Lower lobe of right lung (tissue), 2 donors: ENCODE results near the gene BIRC7. TPM values are rescaled to one million over a fixed set of nuclear protein-coding genes. Genes with fewer than 3 reads are reported as not detected.
"Not testable (repeated sequence)": the region's sequence is repeated elsewhere in the genome, so short reads cannot be mapped to it uniquely, and the experiment has no call there.

ENCODE experiments used
- ATAC-seq, 2 donors: fragments of 200-7000 bp; cut with Tn5 transposase; one replicate each; pipeline ENCODE4 v1.9.1; 2020 to 2022; ENCODE audit warnings: mild to moderate bottlenecking in 2 of 2, moderate library complexity in 2 of 2
- DNase-seq: peaks from one replicate; pipeline ENCODE4 v3.0.0-alpha.2; 2020
- H3K27ac ChIP-seq: fragments of 200-600 bp; one replicate; pipeline ENCODE4 v1.8.0; 2022
- H3K27me3 ChIP-seq: fragments of 200-600 bp; one replicate; pipeline ENCODE4 v1.8.0; 2022; ENCODE audit warnings: low read depth
- H3K36me3 ChIP-seq: fragments of 200-600 bp; one replicate; pipeline ENCODE4 v1.8.0; 2022; ENCODE audit warnings: mild to moderate bottlenecking
- H3K4me1 ChIP-seq: fragments of 200-600 bp; one replicate; pipeline ENCODE4 v1.8.0; 2022
- H3K4me3 ChIP-seq: fragments of 200-600 bp; one replicate; pipeline ENCODE4 v1.8.0; 2022; ENCODE audit warnings: mild to moderate bottlenecking
- H3K9me3 ChIP-seq: fragments of 200-600 bp; one replicate; pipeline ENCODE4 v1.8.0; 2022
- intact Hi-C: fragments of 100-400 bp; cut with DNase I; formaldehyde crosslinking; loops from one replicate; pipeline ENCODE4 v1.11.0; 2022
- total RNA-seq: library from RNA; stranded (reverse); fragmentation: NEBNext Ultra II Directional; extraction: Animal tissue kit (Norgen Biotek cat#: 25700); gene quantifications from one replicate; pipeline ENCODE4 v1.2.1, GENCODE V29; 2021
- TF ChIP-seq, protein P1 (sequence below): fragments of 200-600 bp; IDR thresholded peaks from one replicate; pipeline ENCODE4 v1.8.0; 2022; ENCODE audit warnings: antibody characterized with exemption, mild to moderate bottlenecking
- donor health status: DM: no; HTN: yes; CAD: no; lungs with severe emphysema.

Gene BIRC7
- total RNA-seq, 1 donor from 2014 or later = 15.9 TPM

GRCh38 chr20:63218701-63219446 lies 16.8 kb upstream of the BIRC7 start:
- TF ChIP-seq, protein P1, sequence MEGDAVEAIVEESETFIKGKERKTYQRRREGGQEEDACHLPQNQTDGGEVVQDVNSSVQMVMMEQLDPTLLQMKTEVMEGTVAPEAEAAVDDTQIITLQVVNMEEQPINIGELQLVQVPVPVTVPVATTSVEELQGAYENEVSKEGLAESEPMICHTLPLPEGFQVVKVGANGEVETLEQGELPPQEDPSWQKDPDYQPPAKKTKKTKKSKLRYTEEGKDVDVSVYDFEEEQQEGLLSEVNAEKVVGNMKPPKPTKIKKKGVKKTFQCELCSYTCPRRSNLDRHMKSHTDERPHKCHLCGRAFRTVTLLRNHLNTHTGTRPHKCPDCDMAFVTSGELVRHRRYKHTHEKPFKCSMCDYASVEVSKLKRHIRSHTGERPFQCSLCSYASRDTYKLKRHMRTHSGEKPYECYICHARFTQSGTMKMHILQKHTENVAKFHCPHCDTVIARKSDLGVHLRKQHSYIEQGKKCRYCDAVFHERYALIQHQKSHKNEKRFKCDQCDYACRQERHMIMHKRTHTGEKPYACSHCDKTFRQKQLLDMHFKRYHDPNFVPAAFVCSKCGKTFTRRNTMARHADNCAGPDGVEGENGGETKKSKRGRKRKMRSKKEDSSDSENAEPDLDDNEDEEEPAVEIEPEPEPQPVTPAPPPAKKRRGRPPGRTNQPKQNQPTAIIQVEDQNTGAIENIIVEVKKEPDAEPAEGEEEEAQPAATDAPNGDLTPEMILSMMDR = no peak
- no peak overlapping the region for H3K27ac ChIP-seq
- H3K4me1 ChIP-seq = peaks cover 23% of the 10 kb centered on the region
- no peaks in the 10 kb centered on the region for H3K9me3 ChIP-seq
- peaks cover 25% of the 10 kb centered on the region for H3K27me3 ChIP-seq
- peaks cover 9% of the 10 kb centered on the region for H3K36me3 ChIP-seq
- no peak overlapping the region for H3K4me3 ChIP-seq
- intact Hi-C loops = no loop called here
- DNase-seq (no peak), ATAC-seq (no peak)

DNA sequence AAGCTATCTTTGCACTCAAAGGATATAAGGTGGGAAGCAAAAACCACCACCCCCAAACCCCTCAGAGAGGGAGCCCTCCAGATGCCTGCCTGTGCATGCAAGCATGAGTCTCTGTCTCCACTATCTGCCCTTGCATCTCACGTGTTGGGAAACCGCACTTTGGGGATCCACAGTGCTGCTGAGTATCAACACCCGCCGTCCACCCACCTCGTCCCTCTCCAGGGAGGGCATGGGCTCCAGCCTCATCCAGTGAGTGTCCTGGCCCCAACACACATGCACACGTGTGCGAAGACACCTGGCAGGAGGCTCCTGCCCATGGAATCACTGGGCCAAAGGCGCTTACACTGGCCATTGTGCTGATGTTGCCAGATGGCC lies 16.3 kb upstream of the BIRC7 start:
- Histone ChIP-seq H3K9me3 (no peaks in the 10 kb centered on the region), H3K4me3 (no peak overlapping the region), H3K4me1 (peaks cover 17% of the 10 kb centered on the region), H3K27me3 (peaks cover 25% of the 10 kb centered on the region), H3K27ac (no peak overlapping the region), H3K36me3 (peaks cover 4% of the 10 kb centered on the region)
- TF ChIP-seq, protein P1 = no peak
- intact Hi-C loops = no loop called here
- ATAC-seq (no peak), DNase-seq (no peak)

DNA sequence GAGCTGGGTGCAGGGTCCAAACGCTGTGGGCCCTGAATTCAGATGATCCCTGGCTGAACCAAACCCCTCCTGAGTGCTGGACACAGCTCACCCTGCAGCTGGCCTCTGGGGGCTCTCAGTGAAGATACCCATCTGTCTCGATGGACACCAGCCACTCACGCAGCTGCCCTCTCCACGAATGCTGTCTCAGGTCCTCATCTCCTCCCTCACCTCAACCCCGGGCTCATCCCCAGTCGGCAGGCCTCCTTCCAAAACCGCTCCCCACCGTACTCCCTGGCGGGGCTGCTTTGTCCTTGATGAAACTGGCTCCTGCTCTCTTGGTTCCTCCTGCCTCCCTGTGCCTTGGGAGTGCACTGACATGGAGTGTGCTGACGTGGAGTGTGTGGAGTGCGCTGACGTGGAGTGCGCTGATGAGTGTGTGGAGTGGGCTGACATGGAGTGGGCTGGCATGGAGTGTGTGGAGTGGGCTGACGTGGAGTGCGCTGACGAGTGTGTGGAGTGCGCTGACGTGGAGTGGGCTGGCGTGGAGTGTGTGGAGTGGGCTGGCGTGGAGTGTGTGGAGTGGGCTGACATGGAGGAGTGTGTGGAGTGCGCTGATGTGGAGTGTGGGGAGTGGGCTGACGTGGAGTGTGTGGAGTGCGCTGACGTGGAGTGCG lies 15.7 kb upstream of the BIRC7 start:
- H3K27ac ChIP-seq = no peak overlapping the region
- no peak overlapping the region for H3K4me3 ChIP-seq
- TF ChIP-seq, protein P1 = no peak
- no peaks in the 10 kb centered on the region for H3K36me3 ChIP-seq
- no peak for DNase-seq
- H3K9me3 ChIP-seq = no peaks in the 10 kb centered on the region
- peaks cover 12% of the 10 kb centered on the region for H3K4me1 ChIP-seq
- no peak for ATAC-seq
- intact Hi-C loops = no loop called here
- H3K27me3 ChIP-seq = peaks cover 25% of the 10 kb centered on the region

- no peaks in the 10 kb centered on the region for H3K9me3 ChIP-seq
- no peak for ATAC-seq
- H3K27me3 ChIP-seq = peaks cover 25% of the 10 kb centered on the region
- H3K4me1 ChIP-seq = peaks cover 8% of the 10 kb centered on the region
- DNase-seq = peak; percentile 35
- H3K36me3 ChIP-seq = no peaks in the 10 kb centered on the region
- intact Hi-C loops = no loop called here
- no peak overlapping the region for H3K4me3 ChIP-seq
- H3K27ac ChIP-seq = no peak overlapping the region
- TF ChIP-seq, protein P1 = no peak
Measured at GRCh38 chr20:63220696-63221399, 14.9 kb upstream of the BIRC7 start.

DNA sequence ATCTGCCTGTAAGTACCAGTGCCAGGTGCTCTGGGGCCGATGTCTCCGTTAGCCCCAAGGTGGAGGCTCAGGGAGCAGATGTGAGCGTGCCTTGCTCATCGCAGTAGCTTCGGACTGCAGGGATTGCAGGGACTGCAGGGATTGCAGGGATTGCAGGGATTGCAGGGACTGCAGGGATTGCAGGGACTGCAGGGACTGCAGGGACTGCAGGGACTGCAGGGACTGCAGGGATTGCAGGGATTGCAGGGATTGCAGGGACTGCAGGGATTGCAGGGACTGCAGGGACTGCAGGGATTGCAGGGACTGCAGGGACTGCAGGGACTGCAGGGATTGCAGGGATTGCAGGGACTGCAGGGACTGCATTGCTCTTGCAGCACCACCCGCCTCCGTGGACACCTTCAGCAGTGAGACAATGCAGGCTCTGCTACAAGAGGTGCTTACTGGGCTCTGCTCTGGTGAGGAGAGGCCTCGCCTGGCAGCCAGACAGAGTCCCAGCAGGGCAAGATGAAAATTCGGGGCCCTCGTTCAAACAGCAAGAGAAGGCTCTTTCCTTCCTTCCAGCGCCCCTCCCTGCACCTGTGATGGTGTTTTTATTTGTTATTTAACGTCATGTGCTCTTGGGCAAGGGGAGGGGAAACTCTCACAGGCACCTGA lies 14.2 kb upstream of the BIRC7 start:
- H3K9me3 ChIP-seq, intact Hi-C loops, H3K36me3 ChIP-seq, H3K27ac ChIP-seq, ATAC-seq, H3K4me1 ChIP-seq, H3K4me3 ChIP-seq: not testable (repeated sequence)
- peak; percentile 28 for DNase-seq
- H3K27me3 ChIP-seq = peaks cover 25% of the 10 kb centered on the region
